ENCODE data around the gene LRRFIP1.

LRRFIP1 gene

GRCh38 chr2:237704501-237705434 lies 77.4 kb downstream of the LRRFIP1 start:
- H3K4me3 ChIP-seq (replicated peaks; ENCODE audit: low read depth, low read length), result no peak overlapping the region
- TF ChIP-seq CTCF (IDR thresholded peaks at IDR 0.05; ENCODE audit: insufficient read depth, low read length, poor library complexity, severe bottlenecking), result no peak
- H3K36me3 ChIP-seq (ENCODE audit: control insufficient read depth, insufficient read depth, low read length), result peaks cover 4% of the 10 kb centered on the region
- no peaks in the 10 kb centered on the region for H3K27me3 ChIP-seq (replicated peaks; ENCODE audit: control insufficient read depth, insufficient read depth, low read length)
- no peak for DNase-seq (ENCODE audit: extremely low read depth, insufficient read length)

GRCh38 chr2:237706257-237706656 lies 78.9 kb downstream of the LRRFIP1 start:
- DNase-seq (ENCODE audit: extremely low read depth, insufficient read length), result no peak
- TF ChIP-seq CTCF (IDR thresholded peaks at IDR 0.05; ENCODE audit: insufficient read depth, low read length, poor library complexity, severe bottlenecking), result no peak
- no peaks in the 10 kb centered on the region for H3K27me3 ChIP-seq (replicated peaks; ENCODE audit: control insufficient read depth, insufficient read depth, low read length)
- peaks cover 10% of the 10 kb centered on the region for H3K36me3 ChIP-seq (ENCODE audit: control insufficient read depth, insufficient read depth, low read length)
- H3K4me3 ChIP-seq (replicated peaks; ENCODE audit: low read depth, low read length), result no peak overlapping the region

- no peak for DNase-seq (ENCODE audit: extremely low read depth, insufficient read length)
- peaks cover 19% of the 10 kb centered on the region for H3K36me3 ChIP-seq (ENCODE audit: control insufficient read depth, insufficient read depth, low read length)
- H3K27me3 ChIP-seq (replicated peaks; ENCODE audit: control insufficient read depth, insufficient read depth, low read length), result no peaks in the 10 kb centered on the region
- TF ChIP-seq CTCF (IDR thresholded peaks at IDR 0.05; ENCODE audit: insufficient read depth, low read length, poor library complexity, severe bottlenecking), result no peak
- H3K4me3 ChIP-seq (replicated peaks; ENCODE audit: low read depth, low read length), result no peak overlapping the region
These were observed 80.6 kb downstream of the LRRFIP1 start for GRCh38 chr2:237708065-237708398.

- H3K27me3 ChIP-seq (replicated peaks; ENCODE audit: control insufficient read depth, insufficient read depth, low read length), result no peaks in the 10 kb centered on the region
- H3K36me3 ChIP-seq (ENCODE audit: control insufficient read depth, insufficient read depth, low read length), result peaks cover 20% of the 10 kb centered on the region
- no peak for TF ChIP-seq CTCF (IDR thresholded peaks at IDR 0.05; ENCODE audit: insufficient read depth, low read length, poor library complexity, severe bottlenecking)
- DNase-seq (ENCODE audit: extremely low read depth, insufficient read length), result no peak
- no peak overlapping the region for H3K4me3 ChIP-seq (replicated peaks; ENCODE audit: low read depth, low read length)
These were observed 81.1 kb downstream of the LRRFIP1 start for GRCh38 chr2:237708491-237708890.

- H3K36me3 ChIP-seq (ENCODE audit: control insufficient read depth, insufficient read depth, low read length), result peaks cover 20% of the 10 kb centered on the region
- H3K4me3 ChIP-seq (replicated peaks; ENCODE audit: low read depth, low read length), result no peak overlapping the region
- H3K27me3 ChIP-seq (replicated peaks; ENCODE audit: control insufficient read depth, insufficient read depth, low read length), result no peaks in the 10 kb centered on the region
- TF ChIP-seq CTCF (IDR thresholded peaks at IDR 0.05; ENCODE audit: insufficient read depth, low read length, poor library complexity, severe bottlenecking), result no peak
- DNase-seq (ENCODE audit: extremely low read depth, insufficient read length), result no peak
These were observed 81.6 kb downstream of the LRRFIP1 start for GRCh38 chr2:237708961-237709360.
